HG03565 (cell line): ENCODE measurements around the gene IGFALS.
"Not testable (repeated sequence)": the region's sequence is repeated elsewhere in the genome, so short reads cannot be mapped to it uniquely, and the experiment has no call there.

Experiments used
- ATAC-seq: cut with Tn5 transposase; IDR thresholded peaks from one replicate; pipeline ENCODE4 v1.9.1; 2021; ENCODE audit warnings: mild to moderate bottlenecking, moderate library complexity; ENCODE audit not compliant: unreplicated experiment

Gene IGFALS

GRCh38 chr16:1818204-1818872 is 24.8 kb upstream of the IGFALS start:
- ATAC-seq: no peak

- ATAC-seq: no peak
Observed at GRCh38 chr16:1817716-1818115, 24.2 kb upstream of the IGFALS start.

GRCh38 chr16:1817276-1817589 is 23.7 kb upstream of the IGFALS start:
- no peak for ATAC-seq

GRCh38 chr16:1816396-1817275 is 23.1 kb upstream of the IGFALS start:
- no peak for ATAC-seq

- no peak for ATAC-seq
Observed at GRCh38 chr16:1815461-1815860, 22.0 kb upstream of the IGFALS start.

GRCh38 chr16:1812732-1813163 is 19.2 kb upstream of the IGFALS start:
- no peak for ATAC-seq

GRCh38 chr16:1810536-1810935 is 17.0 kb upstream of the IGFALS start:
- ATAC-seq: no peak

- ATAC-seq: no peak
Observed at GRCh38 chr16:1810106-1810505, 16.6 kb upstream of the IGFALS start.

GRCh38 chr16:1809281-1809801 is 15.8 kb upstream of the IGFALS start:
- ATAC-seq: no peak

GRCh38 chr16:1808691-1809090 is 15.2 kb upstream of the IGFALS start:
- no peak for ATAC-seq

GRCh38 chr16:1807626-1808025 is 14.1 kb upstream of the IGFALS start:
- ATAC-seq: no peak

GRCh38 chr16:1800701-1801100 is 7.2 kb upstream of the IGFALS start:
- ATAC-seq: no peak

GRCh38 chr16:1799263-1799662 is 5.8 kb upstream of the IGFALS start:
- not testable (repeated sequence) for ATAC-seq

- no peak for ATAC-seq
Observed at GRCh38 chr16:1794908-1795666, 1.6 kb upstream of the IGFALS start.

- no peak for ATAC-seq
Observed at GRCh38 chr16:1794221-1794871, 841 bp upstream of the IGFALS start.

- no peak for ATAC-seq
Observed at GRCh38 chr16:1792836-1793577, 498 bp downstream of the IGFALS start.

GRCh38 chr16:1791943-1792812 is 1.3 kb downstream of the IGFALS start:
- ATAC-seq: no peak

GRCh38 chr16:1791256-1791942 is 2.1 kb downstream of the IGFALS start:
- ATAC-seq: no peak
